HG02763 (cell line): Measurements from ENCODE around the gene ADD1.

Source experiments
- ATAC-seq: cut with Tn5 transposase; IDR thresholded peaks from one replicate; pipeline ENCODE4 v1.9.1; 2021; ENCODE audit warnings: mild to moderate bottlenecking, moderate library complexity; ENCODE audit not compliant: unreplicated experiment

ADD1 gene

DNA sequence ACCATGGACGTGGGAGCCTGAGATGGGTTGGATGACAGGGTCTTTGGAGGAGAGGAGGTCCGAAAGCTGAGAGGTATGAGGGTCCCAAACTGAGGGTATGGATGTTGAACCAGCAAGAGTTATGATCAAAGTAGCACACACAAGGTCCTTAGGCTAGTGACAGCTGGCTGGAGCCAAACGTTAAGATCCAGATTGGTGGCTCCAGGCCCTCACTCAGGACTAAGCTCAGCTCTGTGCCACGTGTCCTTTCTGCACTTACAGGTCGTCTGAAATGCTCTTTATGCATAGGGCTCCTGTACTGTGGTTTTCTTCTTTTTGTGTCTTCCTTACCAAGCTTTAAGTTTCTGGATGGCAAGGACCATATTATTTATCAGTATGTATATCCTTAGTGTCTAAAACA is 35.4 kb downstream of the ADD1 start:
- ATAC-seq: no peak

DNA sequence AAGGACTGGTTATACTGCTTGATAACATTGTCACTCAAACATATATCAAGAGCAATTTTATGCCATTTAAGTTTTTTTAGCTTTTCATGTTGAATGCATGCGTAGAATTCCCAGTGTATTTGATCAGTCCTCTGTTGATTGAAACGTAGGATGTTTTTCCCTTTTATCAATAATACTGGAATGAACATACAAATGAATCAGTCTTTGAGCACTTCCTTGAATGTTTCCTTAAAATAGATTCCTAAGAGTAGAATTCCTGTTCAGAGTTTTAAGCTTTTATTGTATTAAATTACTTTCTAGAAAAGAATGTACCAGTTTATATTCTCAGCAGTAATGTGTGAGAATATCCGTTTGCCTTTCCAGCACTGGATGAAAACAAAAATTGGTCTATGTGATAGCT is 37.8 kb downstream of the ADD1 start:
- no peak for ATAC-seq

DNA sequence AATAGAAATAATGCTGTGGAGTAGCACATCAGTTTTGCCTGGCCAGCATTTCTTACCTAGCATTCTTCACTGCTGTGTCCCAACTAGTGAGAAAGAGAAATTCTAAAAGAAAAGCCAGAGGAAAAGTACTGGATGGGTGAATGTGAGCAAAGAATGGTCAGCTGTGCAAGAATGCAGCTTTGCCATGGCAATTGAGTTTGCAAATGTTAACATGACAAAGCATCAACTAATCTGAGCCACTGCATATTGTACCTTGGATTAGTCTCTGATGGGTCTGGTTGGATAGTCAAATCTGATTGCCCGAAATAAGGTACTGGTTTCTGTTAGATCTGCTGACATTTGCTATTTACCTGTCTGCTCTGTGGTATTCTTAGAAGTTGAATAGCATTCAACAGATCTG is 38.7 kb downstream of the ADD1 start:
- no peak for ATAC-seq

DNA sequence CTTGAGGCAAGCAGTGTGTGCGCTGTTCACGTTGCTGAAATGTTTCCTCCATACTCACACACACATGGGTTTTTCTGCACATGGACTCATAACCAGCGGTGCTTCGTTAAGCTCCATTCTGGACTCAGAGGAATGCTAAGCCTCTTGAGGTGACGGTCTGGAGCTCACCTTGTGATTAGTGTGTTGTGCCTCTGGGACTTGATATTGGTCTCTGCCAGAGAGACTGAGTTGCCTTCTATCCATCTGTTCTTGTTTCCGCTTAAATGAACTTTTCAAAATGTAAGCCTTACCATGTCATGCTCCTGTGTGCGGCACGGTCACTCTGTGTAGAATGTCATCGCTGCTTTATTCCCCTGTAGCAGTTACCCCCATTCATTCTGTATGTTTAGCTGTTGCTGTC is 42.5 kb downstream of the ADD1 start:
- no peak for ATAC-seq

DNA sequence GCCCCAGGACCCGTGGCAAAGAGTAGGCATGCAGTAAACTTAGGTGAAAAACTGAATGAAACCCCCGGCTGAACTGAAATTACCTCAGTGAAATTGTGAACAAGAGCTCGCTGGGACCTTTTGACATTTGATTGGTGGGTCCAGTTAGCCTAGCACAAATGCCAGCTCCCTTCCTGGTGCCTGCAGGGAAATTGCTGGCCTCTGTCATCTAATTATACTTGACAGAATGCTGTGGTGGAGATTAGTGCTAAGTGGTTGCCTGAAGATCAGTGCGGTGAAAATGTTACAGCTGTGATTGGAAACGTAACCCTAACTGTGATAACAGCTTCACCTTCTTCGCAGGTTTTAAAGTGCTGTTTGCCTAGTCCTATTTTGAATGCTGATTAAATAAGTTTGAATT is 43.0 kb downstream of the ADD1 start:
- ATAC-seq: no peak

DNA sequence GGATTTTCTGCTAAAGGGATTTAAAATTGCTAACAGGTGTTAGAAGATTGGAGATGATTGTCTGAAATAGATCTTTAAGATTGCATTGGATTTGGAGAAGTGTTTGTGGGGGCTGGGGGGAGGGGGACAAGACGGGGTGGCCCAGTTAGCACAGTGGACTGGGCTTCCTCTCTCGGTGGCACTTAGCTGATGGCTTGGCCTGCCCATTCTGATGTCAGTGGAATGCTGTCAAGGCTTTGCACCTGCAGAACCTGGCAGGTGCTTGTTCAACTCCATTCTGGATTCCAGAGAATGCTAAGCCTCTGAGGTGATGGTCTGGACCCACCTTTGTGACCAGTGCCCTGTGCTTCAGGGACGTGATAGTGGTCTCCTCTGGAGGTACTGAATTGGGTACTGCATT is 43.7 kb downstream of the ADD1 start:
- ATAC-seq: no peak

DNA sequence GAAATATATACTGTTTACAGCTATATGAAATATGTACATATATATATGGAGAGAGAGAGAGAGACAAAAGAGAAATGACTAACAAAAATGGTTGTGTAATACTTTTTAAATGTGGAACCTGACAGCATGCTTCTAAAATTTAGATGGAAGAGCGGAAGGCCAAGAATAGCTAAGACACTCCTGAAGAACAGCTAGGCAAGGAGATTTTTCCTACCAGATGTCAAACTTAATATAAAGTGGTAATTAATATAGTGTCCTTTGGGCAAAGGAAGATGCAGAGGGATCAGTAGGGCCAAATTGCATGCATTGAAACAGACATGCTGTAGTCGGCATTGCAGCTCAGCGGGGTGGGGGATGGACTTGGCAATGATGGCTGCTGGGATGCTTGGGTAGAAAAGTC is 45.2 kb downstream of the ADD1 start:
- ATAC-seq: no peak

DNA sequence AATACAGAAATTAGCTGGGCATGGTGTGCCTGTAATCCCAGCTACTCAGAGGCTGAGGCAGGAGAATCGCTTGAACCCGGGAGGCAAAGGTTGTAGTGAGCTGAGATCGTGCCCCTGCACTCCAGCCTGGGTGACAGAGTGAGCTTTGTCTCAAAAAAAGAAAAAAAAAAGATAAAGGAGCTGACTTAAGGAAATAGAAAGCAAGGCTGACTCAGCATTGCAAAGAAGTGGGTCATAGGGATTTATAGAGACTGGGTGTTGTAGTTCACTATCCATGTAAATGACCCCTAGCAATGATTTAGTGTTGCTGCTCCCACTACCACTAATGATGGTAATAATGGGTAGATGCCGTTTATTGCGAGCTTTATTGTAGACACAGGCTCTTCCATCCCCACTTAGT is 47.6 kb downstream of the ADD1 start:
- no peak for ATAC-seq

DNA sequence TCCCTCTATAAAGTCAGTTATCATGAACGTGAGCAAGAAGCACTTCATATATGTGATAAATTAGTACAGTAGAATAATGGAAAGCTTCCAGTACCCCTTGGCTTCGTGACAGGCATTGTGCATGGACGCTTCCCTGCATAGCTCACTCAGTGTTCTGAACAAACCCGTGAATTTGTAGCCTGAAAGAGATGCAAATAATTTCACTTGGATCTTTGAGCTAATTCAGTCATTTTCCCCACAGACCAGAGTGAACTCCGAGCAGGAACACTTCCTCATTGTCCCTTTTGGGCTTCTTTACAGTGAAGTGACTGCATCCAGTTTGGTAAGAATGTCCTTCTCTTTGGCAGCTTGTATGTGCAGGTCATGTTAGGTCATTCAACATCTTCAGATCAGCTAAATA is 50.1 kb downstream of the ADD1 start:
- ATAC-seq: no peak

DNA sequence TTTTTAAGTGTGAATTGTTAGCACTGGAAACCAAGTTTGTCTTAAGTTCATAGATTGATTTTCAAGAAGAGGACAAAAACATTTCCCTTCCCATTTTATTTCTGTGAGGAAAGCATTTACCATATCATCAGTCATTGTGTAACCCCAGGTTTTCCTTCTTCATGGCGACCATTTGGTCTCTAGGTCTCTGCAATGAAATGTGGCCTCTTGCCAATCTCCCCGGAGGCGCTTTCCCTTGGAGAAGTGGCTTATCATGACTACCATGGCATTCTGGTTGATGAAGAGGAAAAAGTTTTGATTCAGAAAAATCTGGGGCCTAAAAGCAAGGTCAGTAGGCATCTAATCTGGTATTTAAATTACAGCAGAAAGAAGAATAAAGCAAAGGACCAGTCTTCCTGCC is 54.4 kb downstream of the ADD1 start:
- no peak for ATAC-seq

DNA sequence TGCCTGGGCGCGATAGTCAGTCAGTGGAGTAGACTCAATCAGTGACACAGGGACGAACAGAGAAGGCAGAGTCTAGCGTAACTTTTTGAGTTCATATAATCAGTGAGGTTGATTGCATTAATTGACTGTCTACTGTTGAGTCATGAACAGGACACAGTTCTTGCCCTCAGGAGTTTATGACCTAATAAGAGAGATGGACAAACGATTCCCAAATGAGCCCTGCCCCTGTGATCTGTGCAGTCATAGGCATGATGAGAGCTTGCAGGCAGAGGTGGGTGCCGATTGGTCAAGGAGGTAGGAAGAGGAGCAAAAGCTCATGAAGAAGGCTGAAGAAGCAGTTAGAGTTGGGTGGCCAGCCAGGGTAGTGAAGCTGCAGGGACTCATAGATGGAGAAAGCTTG is 57.1 kb downstream of the ADD1 start:
- no peak for ATAC-seq

DNA sequence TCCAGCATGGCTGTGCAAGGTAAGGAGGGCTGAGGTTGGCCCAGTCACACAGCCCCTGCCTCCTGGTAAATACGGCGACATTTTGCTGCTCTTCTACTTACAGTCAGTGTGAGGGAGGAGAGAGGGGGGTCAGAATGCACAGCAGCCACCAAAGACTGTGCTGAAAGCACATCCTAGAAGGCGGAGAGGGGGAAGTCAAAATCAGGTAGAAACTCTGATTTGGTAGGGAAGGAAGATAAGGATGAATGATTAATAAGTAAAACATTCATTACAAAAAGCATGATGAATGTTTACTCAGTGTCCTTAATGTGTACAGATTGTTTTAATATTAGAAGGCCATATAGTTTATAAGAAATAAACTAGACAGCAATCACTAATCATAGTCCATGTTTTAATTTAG is 57.5 kb downstream of the ADD1 start:
- no peak for ATAC-seq

DNA sequence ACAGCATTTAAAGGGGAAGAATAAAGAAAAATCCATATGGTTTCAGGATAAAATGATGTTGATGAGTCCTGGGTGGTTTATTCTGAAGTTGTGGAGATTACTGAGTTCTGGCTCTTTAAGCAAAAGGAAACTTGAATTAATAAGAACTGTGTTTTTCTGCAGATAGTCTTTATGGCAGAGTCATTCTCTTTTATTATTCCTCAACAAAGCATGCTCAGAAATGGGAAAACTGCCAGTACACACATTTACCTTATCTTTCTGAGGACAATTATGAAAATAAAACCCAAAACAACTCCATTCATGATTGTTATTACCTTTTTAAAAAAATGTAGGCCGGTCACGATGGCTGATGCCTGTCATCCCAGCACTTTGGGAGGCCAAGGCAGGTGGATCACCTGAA is 58.5 kb downstream of the ADD1 start:
- ATAC-seq: no peak

DNA sequence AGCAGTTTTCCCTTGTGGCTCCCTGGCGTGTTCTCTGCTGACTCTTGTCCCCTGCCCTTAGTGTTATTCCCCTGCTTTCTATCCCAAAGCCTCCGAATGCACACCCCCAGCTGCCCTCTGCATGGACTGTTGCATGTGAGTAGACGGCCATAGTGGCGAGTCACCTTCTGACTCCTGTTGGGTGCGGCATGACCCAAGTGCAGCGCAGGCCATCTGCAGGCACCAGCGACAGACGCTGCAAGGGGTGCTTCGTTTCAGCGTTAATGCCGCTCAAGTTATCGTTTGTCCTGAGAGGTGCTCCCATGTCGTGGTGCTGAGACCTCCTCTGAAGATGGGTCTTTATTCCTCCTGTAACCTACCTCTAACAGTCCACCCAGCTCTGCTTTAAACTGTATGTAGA is 61.9 kb downstream of the ADD1 start:
- no peak for ATAC-seq

DNA sequence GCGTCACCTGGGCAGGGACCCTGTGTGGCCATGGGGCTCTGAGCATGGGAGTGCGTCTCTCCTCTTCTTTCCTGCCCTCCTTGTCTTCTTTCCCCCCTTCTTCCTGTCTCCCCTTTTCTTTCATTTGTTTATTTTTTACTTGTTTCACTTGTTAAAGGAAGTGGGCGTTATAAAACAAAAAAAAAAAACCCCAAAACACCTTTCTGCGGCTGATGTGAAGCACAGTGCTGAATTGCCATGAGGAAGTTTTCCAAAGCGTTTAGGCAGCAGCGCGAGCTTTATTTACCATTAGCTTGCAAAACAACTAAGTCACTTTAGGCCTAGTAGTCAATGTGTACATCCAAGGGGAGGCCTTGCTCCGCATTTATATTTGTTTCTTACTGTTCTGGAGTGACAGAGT is 62.6 kb downstream of the ADD1 start:
- no peak for ATAC-seq

DNA sequence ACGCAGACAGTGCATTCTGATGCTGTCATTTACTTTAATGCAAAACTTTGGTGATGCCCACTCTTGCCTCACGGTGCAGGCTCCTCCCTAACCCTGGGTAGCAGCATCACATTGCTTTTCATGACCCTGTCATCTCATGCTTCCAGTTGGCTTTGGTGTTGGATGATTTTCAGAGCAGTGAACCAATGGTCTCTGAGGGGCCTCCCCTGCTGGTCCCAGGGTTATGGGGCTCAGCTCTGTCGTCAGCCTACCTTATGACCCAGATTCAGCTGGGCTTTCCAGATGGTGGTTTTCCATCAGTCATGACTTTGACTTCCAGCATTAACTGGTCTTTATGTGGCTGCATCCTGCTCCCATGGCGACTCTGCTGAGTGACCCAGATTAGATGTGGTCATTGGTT is 63.6 kb downstream of the ADD1 start:
- ATAC-seq: no peak

DNA sequence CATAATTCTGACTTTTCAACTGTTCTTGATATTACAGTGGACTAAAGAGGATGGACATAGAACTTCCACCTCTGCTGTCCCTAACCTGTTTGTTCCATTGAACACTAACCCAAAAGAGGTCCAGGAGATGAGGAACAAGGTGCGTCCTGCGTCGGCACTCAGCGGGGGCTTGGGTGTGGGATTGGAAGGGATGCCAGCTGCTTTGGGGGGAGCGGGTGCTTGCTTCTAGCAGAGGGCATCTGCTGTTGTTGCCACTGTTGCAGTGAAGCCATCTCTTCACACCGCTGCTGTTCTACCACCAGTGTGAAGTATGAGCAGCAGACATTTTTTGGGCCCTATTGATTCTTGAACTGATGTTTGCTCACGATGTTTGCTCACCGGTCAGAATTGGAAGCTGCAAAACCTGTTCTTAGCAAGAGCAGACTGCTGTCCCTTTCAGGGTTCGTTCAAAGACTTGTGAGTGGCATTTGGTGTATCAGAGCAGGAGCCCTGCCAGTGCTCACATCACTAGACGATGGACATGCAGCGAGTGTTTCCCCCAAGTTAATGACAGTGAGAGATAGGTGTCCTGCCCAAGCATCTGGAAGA is 64.2 kb downstream of the ADD1 start:
- ATAC-seq: no peak

DNA sequence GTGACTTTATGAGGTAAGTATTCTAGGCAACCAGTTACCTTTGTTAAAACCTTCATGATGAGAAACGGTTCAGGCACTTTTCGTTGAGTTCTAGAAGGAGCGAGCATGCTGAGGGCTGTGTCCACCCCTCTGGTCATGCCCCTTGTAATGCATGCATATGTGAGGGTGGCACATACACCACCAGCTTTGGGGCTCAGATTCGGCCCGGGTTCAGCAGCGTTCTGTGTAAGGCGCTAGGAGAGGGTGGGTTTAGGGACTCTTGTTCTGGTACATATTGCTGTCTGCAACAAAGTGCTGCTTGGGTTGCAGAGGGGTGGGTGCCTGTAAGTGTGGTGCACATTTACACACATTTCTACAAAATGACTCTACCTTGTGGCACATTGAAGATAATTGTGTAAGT is 65.0 kb downstream of the ADD1 start:
- ATAC-seq: no peak

DNA sequence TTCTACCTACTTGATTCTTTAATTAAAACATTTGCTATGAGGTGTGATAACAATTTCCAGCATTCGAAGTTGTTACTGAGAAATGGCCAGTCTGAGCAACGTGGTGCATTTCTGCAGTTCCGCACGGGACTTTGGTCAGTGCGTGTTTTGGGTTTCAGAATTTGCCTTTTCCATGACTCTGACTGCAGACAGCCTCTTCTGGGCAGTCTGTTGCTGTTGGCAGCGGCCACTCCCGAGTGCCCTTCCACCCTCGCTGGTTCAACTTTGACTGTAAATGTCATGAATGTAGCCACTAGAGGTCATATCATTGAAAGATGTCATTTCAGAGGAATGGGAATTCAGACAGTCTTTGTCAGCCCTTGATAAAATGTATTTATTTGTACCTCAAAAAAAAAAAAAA is 65.9 kb downstream of the ADD1 start:
- no peak for ATAC-seq

DNA sequence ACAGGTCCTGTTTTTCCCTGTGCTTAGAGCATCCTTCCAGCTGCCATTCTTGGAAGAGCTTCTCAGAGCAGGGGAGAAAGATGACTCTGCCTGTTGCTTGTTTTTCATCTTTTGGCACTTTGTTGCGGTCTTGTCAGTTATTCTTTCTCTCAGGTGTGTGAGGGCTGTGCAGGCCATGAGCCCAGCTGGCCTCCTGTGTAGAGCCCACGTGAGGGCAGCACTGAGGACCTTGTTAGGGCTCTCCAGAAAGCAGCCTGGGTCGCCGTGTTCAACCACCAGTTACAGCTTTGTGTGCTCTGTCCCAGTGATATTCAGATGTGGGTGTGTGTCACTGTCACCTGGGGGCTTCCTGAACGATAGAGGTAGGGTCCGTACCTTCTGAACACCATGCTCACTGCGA is 66.8 kb downstream of the ADD1 start:
- no peak for ATAC-seq

DNA sequence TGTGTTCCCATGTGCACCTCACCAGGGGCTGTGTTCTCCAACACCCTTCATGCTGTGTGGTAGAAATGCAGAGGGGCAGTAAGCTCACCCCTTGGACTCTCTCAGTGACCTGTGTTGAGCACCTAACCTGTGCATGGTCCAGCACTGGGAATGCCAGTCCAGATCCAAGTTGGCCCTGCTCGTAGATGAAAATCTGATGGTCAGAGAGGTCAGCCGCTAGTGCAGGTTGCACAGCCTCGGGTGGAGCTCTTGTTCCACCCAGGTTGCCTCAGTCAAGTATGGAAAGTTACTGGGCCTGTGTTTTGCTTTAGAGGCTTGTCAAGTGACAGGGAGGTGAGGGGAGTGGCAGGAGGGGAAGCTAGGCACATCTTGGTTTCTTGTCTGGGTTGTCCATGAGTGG is 68.2 kb downstream of the ADD1 start:
- ATAC-seq: no peak

DNA sequence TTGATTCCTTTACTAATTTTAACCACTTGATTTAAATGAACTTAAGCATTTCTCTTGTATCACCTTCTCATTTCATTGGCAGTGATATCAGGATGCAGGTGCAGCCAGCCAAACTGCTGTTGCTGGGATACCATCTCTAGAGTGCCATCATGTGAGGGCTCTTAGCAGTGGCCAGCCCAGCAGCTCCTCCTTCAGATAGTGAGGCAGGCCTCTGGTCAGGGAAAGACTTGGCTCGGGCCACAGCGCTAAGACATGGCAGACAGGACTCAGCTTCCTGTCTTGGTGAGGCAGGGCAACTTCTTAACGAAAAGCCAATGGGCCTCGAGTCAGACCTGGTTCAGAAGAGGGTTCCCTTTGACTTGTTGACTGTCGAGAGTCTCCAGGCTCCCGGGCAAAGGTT is 69.5 kb downstream of the ADD1 start:
- no peak for ATAC-seq

DNA sequence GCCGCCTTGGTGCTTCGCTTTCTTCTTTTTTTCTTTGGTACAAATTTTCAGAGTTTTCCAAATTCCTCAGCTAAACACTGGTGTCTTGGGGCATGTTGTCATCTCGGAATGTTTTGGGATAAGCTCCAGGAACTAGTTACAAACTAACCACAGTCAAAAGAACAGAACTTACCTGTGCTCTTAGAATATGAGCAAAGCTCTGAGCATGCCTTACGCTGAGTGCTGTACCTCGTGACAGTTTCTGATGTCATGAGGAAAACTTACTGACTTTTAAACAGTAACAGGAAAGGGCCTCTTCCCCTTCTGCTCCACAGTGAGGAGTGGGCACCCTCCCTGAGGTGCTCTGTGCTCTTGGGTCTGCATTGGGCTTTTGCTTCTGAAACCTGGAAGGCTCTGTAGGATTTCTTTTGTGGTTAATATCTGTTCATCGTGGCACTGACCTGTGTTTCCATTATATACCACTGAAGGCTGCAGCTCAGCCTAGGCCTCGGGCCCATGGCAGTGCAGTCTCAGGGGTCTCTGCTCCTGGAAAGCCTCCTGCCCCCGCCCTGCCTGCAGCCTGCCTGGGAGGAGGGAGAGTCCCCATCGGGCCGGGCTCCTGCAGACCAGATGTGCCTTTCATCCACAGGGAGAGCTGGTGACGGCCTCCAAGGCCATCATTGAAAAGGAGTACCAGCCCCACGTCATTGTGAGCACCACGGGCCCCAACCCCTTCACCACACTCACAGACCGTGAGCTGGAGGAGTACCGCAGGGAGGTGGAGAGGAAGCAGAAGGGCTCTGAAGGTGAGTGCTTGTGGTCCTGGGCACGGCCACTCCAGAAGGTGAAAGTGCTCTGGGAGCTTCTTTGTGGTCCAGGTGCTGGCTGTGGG is 70.8 kb downstream of the ADD1 start:
- ATAC-seq: no peak
